AG09319 (cell line): ENCODE measurements around the gene SHC4.
"Not testable (repeated sequence)": the region's sequence is repeated elsewhere in the genome, so short reads cannot be mapped to it uniquely, and the experiment has no call there.

Source experiments
- DNase-seq: peaks from one replicate; pipeline ENCODE4 v3.0.0-alpha.2; 2010; ENCODE audit warnings: low read depth; ENCODE audit errors: extremely low read depth
- TF ChIP-seq, protein P1 (sequence below): IDR thresholded peaks from 2 replicates; pipeline ENCODE4 v1.5.1; 2011; ENCODE audit warnings: low read depth, mild to moderate bottlenecking, inconsistent platforms, low read length, moderate library complexity

The SHC4 gene

DNA sequence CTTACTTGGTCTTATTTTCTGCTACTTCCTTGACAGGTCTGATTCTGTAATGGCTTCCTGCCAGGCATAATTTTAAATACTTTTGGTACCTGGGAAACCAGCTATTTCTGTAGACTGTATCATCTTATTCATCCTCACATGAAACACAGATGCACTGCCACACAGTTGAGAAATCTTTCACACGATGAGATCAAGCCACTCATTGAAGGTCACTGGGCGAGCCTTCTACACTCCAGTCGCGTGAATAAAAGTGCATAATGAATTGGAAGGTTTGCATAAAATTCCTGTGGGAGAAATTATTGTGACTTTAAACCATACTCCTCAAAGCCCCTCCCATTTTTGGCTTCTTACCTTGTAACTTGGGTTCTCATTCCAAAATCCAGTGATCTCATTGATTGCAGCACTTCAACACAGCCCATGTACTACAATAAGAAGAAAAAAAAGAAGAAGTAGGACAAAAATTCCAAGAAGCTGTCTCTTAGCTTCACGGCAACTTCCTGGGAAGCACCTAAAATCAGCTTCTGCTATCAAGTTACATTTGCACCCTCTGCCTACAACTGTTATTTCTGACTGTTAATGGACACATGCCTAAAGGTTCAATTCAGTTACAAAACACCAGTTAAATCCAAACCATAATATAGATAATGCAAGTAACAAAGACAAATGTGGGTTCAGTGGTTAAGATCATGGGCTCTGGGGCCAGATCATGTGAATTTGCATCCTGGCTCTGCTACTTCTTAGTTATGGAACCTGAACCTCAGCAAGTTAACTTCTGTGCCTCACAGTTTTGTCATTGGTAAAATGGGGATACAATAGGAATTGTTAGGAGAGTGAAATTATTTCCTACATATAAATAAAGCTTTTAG lies 39.0 kb downstream of the SHC4 start:
- no peak for DNase-seq
- TF ChIP-seq, protein P1, sequence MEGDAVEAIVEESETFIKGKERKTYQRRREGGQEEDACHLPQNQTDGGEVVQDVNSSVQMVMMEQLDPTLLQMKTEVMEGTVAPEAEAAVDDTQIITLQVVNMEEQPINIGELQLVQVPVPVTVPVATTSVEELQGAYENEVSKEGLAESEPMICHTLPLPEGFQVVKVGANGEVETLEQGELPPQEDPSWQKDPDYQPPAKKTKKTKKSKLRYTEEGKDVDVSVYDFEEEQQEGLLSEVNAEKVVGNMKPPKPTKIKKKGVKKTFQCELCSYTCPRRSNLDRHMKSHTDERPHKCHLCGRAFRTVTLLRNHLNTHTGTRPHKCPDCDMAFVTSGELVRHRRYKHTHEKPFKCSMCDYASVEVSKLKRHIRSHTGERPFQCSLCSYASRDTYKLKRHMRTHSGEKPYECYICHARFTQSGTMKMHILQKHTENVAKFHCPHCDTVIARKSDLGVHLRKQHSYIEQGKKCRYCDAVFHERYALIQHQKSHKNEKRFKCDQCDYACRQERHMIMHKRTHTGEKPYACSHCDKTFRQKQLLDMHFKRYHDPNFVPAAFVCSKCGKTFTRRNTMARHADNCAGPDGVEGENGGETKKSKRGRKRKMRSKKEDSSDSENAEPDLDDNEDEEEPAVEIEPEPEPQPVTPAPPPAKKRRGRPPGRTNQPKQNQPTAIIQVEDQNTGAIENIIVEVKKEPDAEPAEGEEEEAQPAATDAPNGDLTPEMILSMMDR = no peak

DNA sequence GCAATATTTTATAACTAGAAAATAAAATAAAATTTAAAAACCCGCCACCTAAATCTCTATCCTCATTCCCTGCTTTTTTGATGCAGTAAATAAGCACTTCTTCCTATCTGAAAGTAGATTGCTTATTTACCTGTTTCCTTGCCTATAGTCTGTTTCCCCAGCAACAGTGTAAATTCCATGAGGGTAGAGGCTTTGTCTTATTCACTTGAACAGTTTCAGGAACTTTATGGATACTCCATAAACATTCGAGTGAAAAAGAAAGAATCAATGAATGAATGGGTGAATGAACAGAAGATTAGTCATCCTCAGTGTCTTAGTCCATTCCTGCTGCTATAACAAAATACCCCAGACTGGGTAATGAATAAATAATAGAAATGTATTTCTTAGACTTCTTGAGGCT lies 41.7 kb downstream of the SHC4 start:
- DNase-seq = no peak
- TF ChIP-seq, protein P1 = no peak

DNA sequence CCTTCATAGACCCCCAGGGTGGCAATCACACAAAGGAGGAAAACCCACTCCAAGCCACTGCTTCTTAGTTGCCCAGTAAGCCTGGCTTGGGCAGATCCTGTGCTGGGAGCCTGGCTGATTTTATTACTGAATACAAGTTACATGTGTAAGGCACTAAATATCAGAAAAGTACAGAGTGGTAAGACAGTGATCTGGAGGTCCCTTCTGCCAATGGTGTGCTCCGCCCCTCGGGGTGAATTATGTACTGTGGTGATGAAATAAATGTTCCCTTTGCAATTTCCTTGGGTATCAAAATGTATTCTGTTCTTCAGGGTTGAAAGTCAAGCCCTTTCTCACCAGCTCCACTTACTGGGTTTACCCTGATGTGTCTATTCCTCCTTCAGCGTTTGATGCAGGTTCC lies 47.0 kb downstream of the SHC4 start:
- DNase-seq = no peak
- TF ChIP-seq, protein P1 = no peak

DNA sequence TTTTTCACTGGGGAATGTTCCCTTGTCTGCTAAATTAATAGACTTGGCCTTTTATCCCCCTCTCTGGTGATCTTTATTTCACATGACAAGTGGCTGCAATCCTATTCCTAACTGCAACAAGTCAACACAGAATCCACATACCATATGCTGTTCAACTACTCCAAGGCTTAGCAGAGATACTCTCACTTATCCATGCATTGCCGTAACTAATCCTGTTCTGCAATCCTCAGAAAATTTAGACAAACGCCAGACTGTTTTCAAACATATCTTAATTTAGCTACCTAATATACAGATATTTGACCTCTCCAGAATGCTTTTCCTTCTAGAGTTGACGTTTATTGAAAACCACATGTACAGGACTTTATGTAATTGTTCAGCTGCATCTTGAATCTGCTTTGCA lies 47.9 kb downstream of the SHC4 start:
- DNase-seq = no peak
- TF ChIP-seq, protein P1 = no peak

DNA sequence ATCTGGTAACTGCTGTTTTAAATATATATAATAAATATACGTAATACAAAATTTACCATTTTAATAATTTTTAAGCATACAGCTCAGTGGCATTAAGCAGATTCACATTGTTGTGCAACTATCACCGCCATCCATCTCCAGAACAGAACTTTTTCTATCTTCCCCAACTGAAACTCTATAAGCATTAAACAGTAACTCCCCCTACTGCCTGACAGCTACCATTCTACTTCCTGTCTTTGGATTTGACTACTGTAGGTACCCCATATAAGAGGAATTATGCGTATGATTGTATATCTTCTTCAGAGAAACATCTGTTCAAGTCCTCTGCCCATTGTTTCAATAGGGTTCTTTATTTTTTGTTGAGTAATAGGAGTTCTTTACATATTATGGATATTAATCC lies 49.0 kb downstream of the SHC4 start:
- no peak for DNase-seq
- TF ChIP-seq, protein P1 = no peak

DNA sequence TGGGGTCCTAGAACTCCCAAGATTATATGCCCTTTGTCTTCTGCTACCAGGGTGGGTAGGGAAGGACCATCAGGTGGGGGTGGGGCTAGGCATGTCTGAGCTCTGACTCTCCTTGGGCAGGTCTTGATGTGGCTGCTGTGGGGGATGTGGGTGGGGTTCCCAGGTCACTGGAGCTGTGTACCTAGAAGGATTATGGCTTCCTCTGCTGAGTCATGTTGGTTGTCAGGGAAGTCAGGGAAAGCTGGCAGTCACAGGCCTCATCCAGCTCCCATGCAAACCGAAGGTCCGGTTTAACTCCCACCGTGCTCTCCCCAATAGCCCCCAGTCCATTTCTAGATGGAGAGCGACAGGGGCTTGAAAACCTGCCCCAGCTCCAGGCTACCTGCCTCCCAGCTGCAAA lies 50.6 kb downstream of the SHC4 start:
- no peak for DNase-seq
- TF ChIP-seq, protein P1 = no peak

DNA sequence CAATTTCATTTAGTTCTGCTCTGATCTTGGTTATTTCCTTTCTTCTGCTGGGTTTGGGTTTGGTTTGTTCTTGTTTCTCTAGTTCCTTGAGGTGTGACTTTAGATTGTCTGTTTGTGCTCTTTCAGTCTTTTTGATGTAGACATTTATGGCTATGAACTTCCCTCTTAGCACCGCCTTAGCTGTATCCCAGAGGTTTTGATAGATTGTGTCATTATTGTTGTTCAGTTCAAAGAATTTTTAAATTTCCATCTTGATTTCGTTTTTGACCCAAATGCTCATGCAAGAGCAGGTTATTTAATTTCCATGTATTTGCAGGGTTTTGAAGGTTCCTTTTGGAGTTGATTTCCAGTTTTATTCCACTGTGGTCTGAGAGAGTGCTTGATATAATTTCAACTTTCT lies 53.2 kb downstream of the SHC4 start:
- not testable (repeated sequence) for DNase-seq

DNA sequence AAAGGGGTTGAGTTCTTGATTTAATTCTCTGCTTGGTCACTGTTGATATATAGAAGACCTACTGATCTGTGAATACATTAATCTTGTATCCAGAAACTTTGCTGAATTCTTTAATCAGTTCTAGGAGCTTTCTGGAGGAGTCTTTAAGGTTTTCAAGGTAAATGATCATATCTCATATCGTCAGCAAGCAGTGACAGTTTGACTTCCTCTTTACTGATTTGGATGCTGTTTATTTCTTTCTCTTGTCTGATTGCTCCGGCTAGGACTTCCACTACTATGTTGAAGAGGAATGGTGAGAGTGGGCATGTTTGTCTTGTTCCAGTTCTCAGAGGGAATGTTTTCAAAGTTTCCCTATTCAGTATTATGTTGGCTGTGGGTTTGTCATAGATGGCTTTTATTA lies 54.4 kb downstream of the SHC4 start:
- not testable (repeated sequence) for DNase-seq
